ENCODE results near the gene TPRA1. TPM values are rescaled to one million over a fixed set of nuclear protein-coding genes. Genes with fewer than 3 reads are reported as not detected.

TPRA1 gene
- total RNA-seq, 1 experiment from 2014 or later: 58.5 TPM

DNA sequence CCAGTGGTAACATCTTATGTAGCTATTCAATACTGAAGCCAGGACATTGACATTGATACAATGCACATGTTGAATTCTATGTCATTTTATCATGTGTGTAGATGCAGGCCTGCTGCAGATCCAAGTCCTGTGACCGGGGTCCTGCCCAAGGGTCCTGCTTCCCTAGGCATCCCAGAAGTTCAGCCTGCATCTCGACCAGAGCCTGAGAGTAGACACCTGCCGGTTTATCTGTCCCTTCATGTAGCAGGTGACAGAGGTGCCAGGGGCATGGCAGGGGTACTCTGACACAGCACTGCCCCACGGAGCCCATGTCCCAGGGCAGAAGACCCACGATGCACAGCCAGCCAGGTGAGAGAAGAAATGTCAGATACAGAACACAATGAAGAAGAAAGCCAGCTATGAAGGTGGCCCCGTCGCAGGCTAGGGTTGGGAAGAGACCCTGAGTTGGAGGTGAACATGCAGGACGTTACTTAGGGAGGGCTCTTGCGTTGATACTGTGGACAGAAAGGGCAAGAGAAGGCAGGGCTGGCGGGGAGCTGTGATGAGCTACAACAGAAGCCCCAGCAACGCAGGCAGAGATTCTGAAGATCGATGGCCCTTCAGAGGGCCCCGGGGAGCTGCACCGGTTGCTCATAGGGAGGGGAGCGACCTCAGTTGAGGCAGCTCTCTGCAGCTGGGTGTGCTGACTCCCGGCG lies 51.0 kb downstream of the TPRA1 start:
- TF ChIP-seq EZH2 (IDR thresholded peaks at IDR 0.05; ENCODE audit: low read depth): no peak
- TF ChIP-seq, protein P1, sequence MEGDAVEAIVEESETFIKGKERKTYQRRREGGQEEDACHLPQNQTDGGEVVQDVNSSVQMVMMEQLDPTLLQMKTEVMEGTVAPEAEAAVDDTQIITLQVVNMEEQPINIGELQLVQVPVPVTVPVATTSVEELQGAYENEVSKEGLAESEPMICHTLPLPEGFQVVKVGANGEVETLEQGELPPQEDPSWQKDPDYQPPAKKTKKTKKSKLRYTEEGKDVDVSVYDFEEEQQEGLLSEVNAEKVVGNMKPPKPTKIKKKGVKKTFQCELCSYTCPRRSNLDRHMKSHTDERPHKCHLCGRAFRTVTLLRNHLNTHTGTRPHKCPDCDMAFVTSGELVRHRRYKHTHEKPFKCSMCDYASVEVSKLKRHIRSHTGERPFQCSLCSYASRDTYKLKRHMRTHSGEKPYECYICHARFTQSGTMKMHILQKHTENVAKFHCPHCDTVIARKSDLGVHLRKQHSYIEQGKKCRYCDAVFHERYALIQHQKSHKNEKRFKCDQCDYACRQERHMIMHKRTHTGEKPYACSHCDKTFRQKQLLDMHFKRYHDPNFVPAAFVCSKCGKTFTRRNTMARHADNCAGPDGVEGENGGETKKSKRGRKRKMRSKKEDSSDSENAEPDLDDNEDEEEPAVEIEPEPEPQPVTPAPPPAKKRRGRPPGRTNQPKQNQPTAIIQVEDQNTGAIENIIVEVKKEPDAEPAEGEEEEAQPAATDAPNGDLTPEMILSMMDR (conservative IDR thresholded peaks at IDR 0.05): no peak
- no peak overlapping the region for H2AFZ ChIP-seq
- H3K79me2 ChIP-seq (ENCODE audit: low read depth): no peaks in the 10 kb centered on the region
- intact Hi-C loops (cut with micrococcal nuclease; ENCODE audit: unreplicated experiment): loop anchor here (5.0 to 10.0 kb wide), 3 partner anchors 82 to 1407 kb away; partner anchors contain the start of gene ZXDC
- H3K27ac ChIP-seq: no peak overlapping the region
- H3K36me3 ChIP-seq (ENCODE audit: low read depth): no peaks in the 10 kb centered on the region
- ChIA-PET CTCF (no interaction called here), POLR2A (ENCODE audit: unreplicated experiment) (no interaction called here)
- H4K20me1 ChIP-seq (ENCODE audit: insufficient read depth): no peaks in the 10 kb centered on the region
- no peak overlapping the region for H3K4me2 ChIP-seq
- no peaks in the 10 kb centered on the region for H3K4me1 ChIP-seq (replicated peaks; ENCODE audit: insufficient read depth)
- no TSS peak for BruUV-seq (replicated peaks)
- H3F3A ChIP-seq (ENCODE audit: insufficient read depth, low read depth): no peaks in the 10 kb centered on the region
- H3K9me3 ChIP-seq (ENCODE audit: insufficient read depth, low read depth): no peaks in the 10 kb centered on the region
- no peaks in the 10 kb centered on the region for H3K9me2 ChIP-seq (ENCODE audit: insufficient read depth)
- peaks cover 53% of the 10 kb centered on the region for H3K27me3 ChIP-seq (ENCODE audit: insufficient read depth, low read depth)
- DNase-seq: no peak
- no peak overlapping the region for H3K4me3 ChIP-seq

DNA sequence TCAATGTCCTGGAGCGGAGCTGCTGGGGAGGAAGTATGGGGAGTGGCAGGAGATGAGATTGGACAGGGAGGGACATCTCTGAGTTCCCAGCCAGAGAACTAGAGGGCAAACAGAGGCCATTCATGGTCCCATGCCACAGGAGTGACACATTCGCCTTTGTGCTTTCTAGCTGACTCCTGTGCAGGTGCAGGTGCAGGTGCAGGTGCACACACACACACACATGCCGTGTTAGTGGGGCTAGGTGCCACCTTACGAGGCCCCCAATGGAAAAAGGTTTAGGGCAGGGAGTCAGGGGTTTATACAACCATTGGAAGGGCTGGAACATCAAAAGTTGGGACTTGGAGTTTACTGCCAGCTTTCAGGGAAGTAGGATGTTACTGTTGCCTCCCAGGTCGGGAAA lies 52.0 kb downstream of the TPRA1 start:
- no peaks in the 10 kb centered on the region for H3K9me2 ChIP-seq (ENCODE audit: insufficient read depth)
- no peaks in the 10 kb centered on the region for H3F3A ChIP-seq (ENCODE audit: insufficient read depth, low read depth)
- ChIA-PET POLR2A (ENCODE audit: unreplicated experiment) (no interaction called here), CTCF (no interaction called here)
- H3K27me3 ChIP-seq (ENCODE audit: insufficient read depth, low read depth): peaks cover 58% of the 10 kb centered on the region
- no peaks in the 10 kb centered on the region for H3K36me3 ChIP-seq (ENCODE audit: low read depth)
- H3K79me2 ChIP-seq (ENCODE audit: low read depth): no peaks in the 10 kb centered on the region
- no peaks in the 10 kb centered on the region for H3K4me1 ChIP-seq (replicated peaks; ENCODE audit: insufficient read depth)
- no peak overlapping the region for H2AFZ ChIP-seq
- DNase-seq: no peak
- intact Hi-C loops (cut with micrococcal nuclease; ENCODE audit: unreplicated experiment): no loop called here
- no peak overlapping the region for H3K4me2 ChIP-seq
- no peak overlapping the region for H3K27ac ChIP-seq
- BruUV-seq (replicated peaks): no TSS peak
- no peak overlapping the region for H3K4me3 ChIP-seq
- no peaks in the 10 kb centered on the region for H3K9me3 ChIP-seq (ENCODE audit: insufficient read depth, low read depth)
- TF ChIP-seq EZH2 (IDR thresholded peaks at IDR 0.05; ENCODE audit: low read depth): no peak
- TF ChIP-seq, protein P1 (conservative IDR thresholded peaks at IDR 0.05): no peak
- H4K20me1 ChIP-seq (ENCODE audit: insufficient read depth): no peaks in the 10 kb centered on the region

DNA sequence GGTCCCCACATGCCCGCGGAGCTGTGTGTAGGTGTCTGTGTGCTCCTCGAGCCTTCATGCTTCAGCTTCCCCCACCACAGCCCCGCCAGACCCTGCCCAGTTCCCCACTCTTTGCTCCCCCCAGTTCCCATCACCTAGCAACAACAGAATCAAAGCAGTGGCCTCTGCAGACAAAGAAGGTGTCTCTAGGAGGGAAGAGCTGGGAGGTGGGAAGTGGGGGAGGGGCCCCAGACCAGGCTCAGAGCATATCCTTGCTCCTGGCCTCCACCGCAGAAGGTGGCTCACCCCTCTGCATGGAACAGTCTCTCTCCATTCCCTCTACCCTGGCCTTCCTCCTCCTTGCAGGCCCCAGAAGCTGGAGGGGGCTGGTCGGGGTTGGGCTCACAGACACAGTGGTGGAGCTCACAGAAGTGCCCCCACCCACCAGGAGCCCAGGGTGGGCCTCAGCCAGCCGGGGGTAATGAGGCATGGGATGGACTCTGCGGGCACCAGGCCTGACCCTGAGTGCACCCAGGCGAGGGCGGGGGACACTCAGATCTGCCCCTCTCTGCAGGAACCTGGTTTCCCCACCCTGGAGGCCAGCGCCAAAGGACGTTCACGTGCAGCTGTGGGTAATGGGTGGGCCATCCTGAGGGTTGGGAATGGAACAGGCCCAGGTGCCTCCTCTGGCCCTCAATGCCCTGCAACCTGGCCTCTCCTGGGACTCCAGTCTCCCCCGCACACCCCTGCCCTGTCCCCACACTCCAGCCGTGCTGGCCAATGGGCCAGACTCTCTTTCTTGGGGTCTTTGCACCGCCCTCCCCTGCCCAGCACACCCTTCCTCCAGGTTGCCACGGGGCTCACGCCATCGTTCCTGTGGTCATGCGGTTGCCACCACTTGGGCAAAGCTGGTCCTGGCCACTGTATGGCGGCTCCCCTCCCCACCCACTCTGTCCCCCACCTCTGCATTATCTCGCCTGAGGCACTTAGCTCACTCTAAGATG lies 53.4 kb downstream of the TPRA1 start:
- no peaks in the 10 kb centered on the region for H4K20me1 ChIP-seq (ENCODE audit: insufficient read depth)
- H3K36me3 ChIP-seq (ENCODE audit: low read depth): no peaks in the 10 kb centered on the region
- no peaks in the 10 kb centered on the region for H3K9me3 ChIP-seq (ENCODE audit: insufficient read depth, low read depth)
- no peaks in the 10 kb centered on the region for H3F3A ChIP-seq (ENCODE audit: insufficient read depth, low read depth)
- H3K27me3 ChIP-seq (ENCODE audit: insufficient read depth, low read depth): peaks cover 58% of the 10 kb centered on the region
- TF ChIP-seq EZH2 (IDR thresholded peaks at IDR 0.05; ENCODE audit: low read depth): no peak
- TF ChIP-seq, protein P1 (conservative IDR thresholded peaks at IDR 0.05): no peak
- DNase-seq: no peak
- no peaks in the 10 kb centered on the region for H3K9me2 ChIP-seq (ENCODE audit: insufficient read depth)
- intact Hi-C loops (cut with micrococcal nuclease; ENCODE audit: unreplicated experiment): no loop called here
- H2AFZ ChIP-seq: no peak overlapping the region
- H3K27ac ChIP-seq: no peak overlapping the region
- no peak overlapping the region for H3K4me3 ChIP-seq
- CTCF ChIA-PET: interaction anchor here (0.6 kb wide), 1 partner anchor 434 kb away, joined by 5 read pairs; no protein-coding TSS in a partner anchor
- H3K79me2 ChIP-seq (ENCODE audit: low read depth): no peaks in the 10 kb centered on the region
- no TSS peak for BruUV-seq (replicated peaks)
- no peak overlapping the region for H3K4me2 ChIP-seq
- POLR2A ChIA-PET (ENCODE audit: unreplicated experiment): no interaction called here
- H3K4me1 ChIP-seq (replicated peaks; ENCODE audit: insufficient read depth): no peaks in the 10 kb centered on the region

Measured in PC-9 (cell line).